Colonic mucosa (tissue), 4 donors: ENCODE results near the gene EPB41L5. TPM values are rescaled to one million over a fixed set of nuclear protein-coding genes. Genes with fewer than 3 reads are reported as not detected.
"Not testable (repeated sequence)": the region's sequence is repeated elsewhere in the genome, so short reads cannot be mapped to it uniquely, and the experiment has no call there.

Experiments used
- DNase-seq: peaks from one replicate; pipeline ENCODE4 v3.0.0-alpha.2; 2020
- H3K27ac ChIP-seq: fragments of 200-600 bp; one replicate; pipeline ENCODE4 v1.8.0; 2021
- H3K27me3 ChIP-seq: fragments of 200-600 bp; one replicate; pipeline ENCODE4 v1.8.0; 2021
- H3K36me3 ChIP-seq: fragments of 200-600 bp; one replicate; pipeline ENCODE4 v1.8.0; 2021
- H3K4me1 ChIP-seq: fragments of 200-600 bp; one replicate; pipeline ENCODE4 v1.8.0; 2021; ENCODE audit warnings: mild to moderate bottlenecking
- H3K4me3 ChIP-seq: fragments of 200-600 bp; one replicate; pipeline ENCODE4 v1.8.0; 2021
- H3K9ac ChIP-seq, 2 donors: one replicate each; pipeline ENCODE4 v1.7.0; 2013; ENCODE audit warnings: control low read depth in 2 of 2, low read depth in 2 of 2, low read length in 2 of 2
- H3K9me3 ChIP-seq: fragments of 200-600 bp; one replicate; pipeline ENCODE4 v1.8.0; 2021
- intact Hi-C: fragments of 100-400 bp; cut with DNase I; formaldehyde crosslinking; loops from one replicate; pipeline ENCODE4 v1.14.1; 2022
- total RNA-seq, 2 donors: library from RNA; stranded (reverse); fragmentation: NEBNext Ultra II Directional in 1 of 2; extraction: Animal tissue kit (Norgen Biotek cat#: 25700) in 1 of 2; gene quantifications; one replicate each; pipeline ENCODE4 v1.2.1, GENCODE V29; 2021
- TF ChIP-seq, protein P1 (sequence below): fragments of 200-600 bp; IDR thresholded peaks from one replicate; pipeline ENCODE4 v1.8.0; 2022; ENCODE audit warnings: antibody characterized with exemption, mild to moderate bottlenecking
- donor health status: healthy.
- donor health status: DM: no; HTN: no; CAD: no.
- donor health status: DM: no; HTN: no; CAD: no.

Gene EPB41L5
- total RNA-seq, 2 donors from 2014 or later, result 21.6 to 36.0 TPM

DNA sequence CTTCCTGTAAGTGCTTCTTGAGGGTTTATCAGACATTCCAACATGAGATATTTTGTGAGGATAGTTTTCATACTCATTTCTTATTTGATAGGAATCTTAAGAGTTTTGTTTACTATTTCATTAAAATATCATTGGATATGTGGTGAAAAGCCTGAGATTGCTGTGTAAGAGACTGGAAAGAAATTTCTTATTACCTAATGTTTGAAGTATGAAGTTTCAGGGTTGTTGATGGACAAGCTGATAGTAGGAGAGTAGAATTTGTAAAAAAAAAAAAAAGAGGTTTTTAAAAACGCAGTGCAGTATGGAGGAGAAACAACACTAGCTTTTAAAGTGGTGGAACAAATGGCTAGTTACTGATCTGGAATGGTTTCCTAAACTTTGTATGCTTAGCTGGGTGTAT is 7.7 kb downstream of the EPB41L5 start:
- H3K27ac ChIP-seq, result no peak overlapping the region
- TF ChIP-seq, protein P1, sequence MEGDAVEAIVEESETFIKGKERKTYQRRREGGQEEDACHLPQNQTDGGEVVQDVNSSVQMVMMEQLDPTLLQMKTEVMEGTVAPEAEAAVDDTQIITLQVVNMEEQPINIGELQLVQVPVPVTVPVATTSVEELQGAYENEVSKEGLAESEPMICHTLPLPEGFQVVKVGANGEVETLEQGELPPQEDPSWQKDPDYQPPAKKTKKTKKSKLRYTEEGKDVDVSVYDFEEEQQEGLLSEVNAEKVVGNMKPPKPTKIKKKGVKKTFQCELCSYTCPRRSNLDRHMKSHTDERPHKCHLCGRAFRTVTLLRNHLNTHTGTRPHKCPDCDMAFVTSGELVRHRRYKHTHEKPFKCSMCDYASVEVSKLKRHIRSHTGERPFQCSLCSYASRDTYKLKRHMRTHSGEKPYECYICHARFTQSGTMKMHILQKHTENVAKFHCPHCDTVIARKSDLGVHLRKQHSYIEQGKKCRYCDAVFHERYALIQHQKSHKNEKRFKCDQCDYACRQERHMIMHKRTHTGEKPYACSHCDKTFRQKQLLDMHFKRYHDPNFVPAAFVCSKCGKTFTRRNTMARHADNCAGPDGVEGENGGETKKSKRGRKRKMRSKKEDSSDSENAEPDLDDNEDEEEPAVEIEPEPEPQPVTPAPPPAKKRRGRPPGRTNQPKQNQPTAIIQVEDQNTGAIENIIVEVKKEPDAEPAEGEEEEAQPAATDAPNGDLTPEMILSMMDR, result no peak
- H3K9me3 ChIP-seq, result no peaks in the 10 kb centered on the region
- H3K27me3 ChIP-seq, result no peaks in the 10 kb centered on the region
- no peak overlapping the region for H3K9ac ChIP-seq
- intact Hi-C loops, result no loop called here
- no peaks in the 10 kb centered on the region for H3K36me3 ChIP-seq
- no peak overlapping the region for H3K4me3 ChIP-seq
- no peaks in the 10 kb centered on the region for H3K4me1 ChIP-seq
- DNase-seq, result no peak

DNA sequence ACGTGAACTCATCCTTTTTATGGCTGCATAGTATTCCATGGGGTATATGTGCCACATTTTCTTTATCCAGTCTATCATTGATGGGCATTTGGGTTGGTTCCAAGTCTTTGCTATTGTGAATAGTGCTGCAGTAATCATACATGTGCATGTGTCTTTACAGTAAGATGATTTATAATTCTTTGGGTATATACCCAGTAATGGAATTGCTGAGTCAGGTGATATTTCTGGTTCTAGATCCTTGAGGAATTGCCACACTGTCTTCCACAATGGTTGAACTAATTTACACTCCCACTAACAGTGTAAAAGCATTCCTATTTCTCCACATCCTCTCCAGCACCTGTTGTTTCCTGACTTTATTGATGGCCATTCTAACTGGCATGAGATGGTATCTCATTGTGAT is 9.6 kb downstream of the EPB41L5 start:
- H3K27me3 ChIP-seq, intact Hi-C loops: not testable (repeated sequence)

DNA sequence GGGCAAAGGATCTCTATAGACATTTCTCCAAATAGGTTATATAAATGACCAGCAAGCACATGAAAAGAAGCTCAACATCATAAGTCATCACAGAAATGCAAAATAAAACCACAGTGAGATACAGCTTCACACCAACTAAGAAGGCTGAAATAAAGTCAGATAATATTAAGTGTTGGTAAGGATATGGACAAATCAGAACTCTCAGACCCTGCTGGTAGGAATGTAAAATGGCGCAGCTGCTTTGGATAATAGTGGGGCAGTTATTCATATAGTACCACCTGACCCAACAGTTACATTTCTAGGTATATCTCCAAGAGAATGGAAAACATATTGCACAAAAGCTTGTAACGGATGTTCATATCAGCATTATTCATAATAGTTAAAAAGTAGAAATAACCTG is 14.0 kb downstream of the EPB41L5 start:
- Histone ChIP-seq H3K27ac (no peak overlapping the region), H3K4me3 (no peak overlapping the region), H3K9ac (no peak overlapping the region), H3K27me3 (no peaks in the 10 kb centered on the region), H3K4me1 (no peaks in the 10 kb centered on the region), H3K9me3 (no peaks in the 10 kb centered on the region), H3K36me3 (no peaks in the 10 kb centered on the region)
- no peak for DNase-seq
- TF ChIP-seq, protein P1, result no peak
- intact Hi-C loops, result no loop called here

More for the DNA sequence above, 9.6 kb downstream of the EPB41L5 start:
- not testable (repeated sequence) for H3K9me3 ChIP-seq, H3K9ac ChIP-seq, H3K4me3 ChIP-seq, DNase-seq, H3K27ac ChIP-seq, H3K4me1 ChIP-seq, H3K36me3 ChIP-seq

DNA sequence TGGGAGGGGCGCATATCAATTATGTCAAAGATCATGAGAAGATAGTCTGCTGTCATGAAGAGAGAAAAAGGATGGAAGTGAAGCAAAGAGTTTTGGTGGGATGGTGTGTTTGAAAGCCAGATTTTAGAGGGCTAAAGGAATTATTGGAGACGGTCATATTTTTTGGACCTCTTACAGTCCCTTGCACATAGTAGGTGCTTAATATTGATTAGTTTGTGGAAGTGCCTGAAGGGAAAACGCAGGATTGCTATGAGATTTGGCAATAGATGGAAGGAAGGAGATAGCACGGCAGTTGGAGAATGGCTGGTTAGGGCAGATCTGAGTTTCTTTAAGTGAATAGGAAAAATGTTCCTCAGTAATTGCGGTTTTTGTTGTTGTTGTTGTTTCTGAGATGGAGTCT is 15.9 kb downstream of the EPB41L5 start:
- intact Hi-C loops, result no loop called here
- TF ChIP-seq, protein P1, result no peak
- no peak overlapping the region for H3K27ac ChIP-seq
- no peaks in the 10 kb centered on the region for H3K9me3 ChIP-seq
- no peak overlapping the region for H3K4me3 ChIP-seq
- H3K4me1 ChIP-seq, result no peaks in the 10 kb centered on the region
- no peak overlapping the region for H3K9ac ChIP-seq
- no peaks in the 10 kb centered on the region for H3K27me3 ChIP-seq
- H3K36me3 ChIP-seq, result no peaks in the 10 kb centered on the region
- no peak for DNase-seq

DNA sequence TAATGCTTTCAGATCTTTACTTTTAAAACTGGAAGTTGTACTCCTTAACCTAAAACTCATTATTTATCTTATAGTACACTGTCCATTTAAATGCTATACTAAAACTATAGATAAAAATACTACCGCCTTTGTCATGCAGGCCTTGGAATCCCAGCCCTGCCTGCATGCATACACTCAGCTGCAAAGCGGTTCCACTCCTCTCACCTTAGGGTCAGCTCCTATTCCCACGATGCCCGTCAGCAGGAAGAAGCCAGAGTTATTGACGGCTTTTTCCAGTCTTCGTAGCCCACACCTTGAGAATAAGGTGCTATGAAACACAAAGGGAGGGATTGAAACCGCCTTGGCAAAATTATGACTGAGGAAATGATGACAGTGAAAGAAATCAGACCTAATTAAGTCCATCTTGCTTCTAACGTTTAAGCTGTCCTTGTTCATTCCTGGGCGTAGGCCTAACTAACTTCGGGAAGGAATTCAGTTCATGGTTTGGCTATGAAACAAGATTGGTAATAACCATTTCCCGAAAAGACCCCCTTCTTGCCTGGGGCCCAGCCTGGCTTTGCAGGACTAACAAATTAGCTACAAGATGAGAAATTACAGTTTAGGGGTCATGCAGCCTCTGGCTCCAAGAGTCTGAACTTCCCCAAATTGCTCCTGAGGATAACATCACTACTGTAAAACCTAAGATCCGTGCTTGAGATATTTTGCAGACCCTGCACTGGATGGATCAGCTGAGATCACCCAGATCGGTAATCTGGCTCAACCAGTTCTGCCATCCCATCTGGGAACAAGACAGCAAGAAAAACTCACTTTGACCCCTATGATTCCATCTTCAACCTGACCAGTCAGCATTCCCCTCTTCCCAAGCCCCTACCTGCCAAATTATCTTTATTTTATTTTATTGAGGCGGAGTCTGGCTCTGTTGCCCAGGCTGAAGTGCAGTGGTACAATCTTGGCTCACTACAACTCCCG is 17.1 kb downstream of the EPB41L5 start:
- TF ChIP-seq, protein P1, result no peak
- no peak overlapping the region for H3K27ac ChIP-seq

DNA sequence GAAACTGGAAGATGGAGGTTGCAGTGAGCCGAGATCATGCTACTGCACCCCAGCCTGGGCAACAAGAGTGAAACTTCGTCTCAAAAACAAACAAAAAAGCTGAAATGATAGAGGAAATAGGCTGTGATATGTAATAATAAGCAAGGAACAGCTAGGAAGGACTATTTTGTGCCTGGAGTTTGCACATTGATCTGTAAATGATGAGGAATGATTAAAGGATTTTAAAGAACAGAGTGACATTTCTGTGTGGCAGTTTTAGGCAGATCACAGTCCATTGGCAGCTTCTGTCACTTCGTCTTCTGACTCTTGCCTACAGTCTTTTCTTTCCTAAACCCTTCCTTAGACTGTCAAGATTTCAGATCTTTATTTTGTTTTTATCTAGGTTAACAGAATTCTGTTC is 19.4 kb downstream of the EPB41L5 start:
- intact Hi-C loops, result no loop called here

More for the DNA sequence above, 17.1 kb downstream of the EPB41L5 start:
- Histone ChIP-seq H3K27me3 (no peaks in the 10 kb centered on the region), H3K4me3 (no peak overlapping the region), H3K36me3 (no peaks in the 10 kb centered on the region), H3K9me3 (no peaks in the 10 kb centered on the region), H3K9ac (no peak overlapping the region), H3K4me1 (no peaks in the 10 kb centered on the region)
- DNase-seq, result no peak
- intact Hi-C loops, result no loop called here

More for the DNA sequence above, 19.4 kb downstream of the EPB41L5 start:
- Histone ChIP-seq H3K4me3 (no peak overlapping the region), H3K9me3 (no peaks in the 10 kb centered on the region), H3K9ac (no peak overlapping the region), H3K27me3 (no peaks in the 10 kb centered on the region), H3K4me1 (no peaks in the 10 kb centered on the region), H3K36me3 (no peaks in the 10 kb centered on the region), H3K27ac (no peak overlapping the region)
- DNase-seq, result no peak
- TF ChIP-seq, protein P1, result no peak
